ENCODE measurements around the gene RBP3. TPM values are rescaled to one million over a fixed set of nuclear protein-coding genes. Genes with fewer than 3 reads are reported as not detected.

The RBP3 gene
- total RNA-seq, 1 experiment from 2014 or later = not detected

DNA sequence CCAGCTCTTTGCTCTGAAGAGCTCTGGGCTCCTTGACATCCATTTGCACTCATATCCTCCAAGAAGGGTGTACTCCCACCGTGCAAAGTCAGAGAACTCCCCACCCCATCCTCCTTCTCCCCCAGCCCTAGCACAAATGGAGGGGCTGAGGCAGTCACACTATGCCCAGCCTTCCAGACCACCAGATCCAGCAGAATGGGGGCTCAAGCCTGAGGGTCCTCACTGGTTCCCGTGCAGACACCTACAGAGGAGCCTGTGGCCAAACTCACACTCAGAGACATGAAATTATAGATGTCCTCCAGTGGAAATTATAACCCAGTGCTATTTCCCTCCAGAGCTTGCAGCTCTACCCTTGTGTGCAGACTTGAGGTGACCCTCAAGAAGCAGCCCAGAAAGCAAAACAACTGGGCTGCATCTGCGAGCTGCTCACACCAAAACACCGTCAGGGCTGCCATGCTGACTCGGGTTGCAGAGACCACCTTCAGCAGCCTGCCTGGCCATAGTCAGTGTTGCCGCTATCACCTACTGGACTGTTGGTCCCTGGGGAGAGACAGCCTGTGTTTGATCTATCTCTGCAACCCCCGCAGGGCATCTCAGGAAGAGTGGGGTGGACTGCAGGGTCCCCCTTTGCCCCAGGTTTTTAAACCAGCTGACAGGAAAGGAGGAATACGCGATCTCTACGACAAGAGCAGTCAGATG is 28.5 kb downstream of the RBP3 start:
- Histone ChIP-seq H3K9ac (ENCODE audit: extremely low read depth, insufficient read length, low read length) (no peak overlapping the region), H3K79me2 (ENCODE audit: insufficient read depth, low read length) (no peaks in the 10 kb centered on the region), H3K14ac (ENCODE audit: insufficient read depth, low read length) (no peak overlapping the region), H3K18ac (ENCODE audit: insufficient read length, low read depth, low read length) (no peak overlapping the region), H2BK12ac (ENCODE audit: insufficient read length, low read depth, low read length) (no peak overlapping the region), H3K56ac (ENCODE audit: insufficient read length, low read depth, low read length) (no peak overlapping the region), H3T11ph (ENCODE audit: low read length) (no peak overlapping the region), H2BK20ac (ENCODE audit: low read depth, low read length, poor library complexity, severe bottlenecking) (no peak overlapping the region), H3K4ac (ENCODE audit: low read depth, low read length) (no peak overlapping the region), H3K27ac (ENCODE audit: insufficient read length, low read depth, low read length) (no peak overlapping the region), H3K27me3 (ENCODE audit: insufficient read depth, low read length) (no peaks in the 10 kb centered on the region), H4K20me1 (ENCODE audit: control insufficient read depth, insufficient read depth, insufficient read length) (no peaks in the 10 kb centered on the region), H4K8ac (replicated peaks; ENCODE audit: insufficient read length, low read depth, low read length) (no peak overlapping the region), H2BK120ac (ENCODE audit: low read depth, low read length, poor library complexity, severe bottlenecking) (no peak overlapping the region), H3K4me2 (ENCODE audit: insufficient read depth, insufficient read length, low read length) (no peak overlapping the region), H2AFZ (ENCODE audit: low read length) (no peak overlapping the region), H2BK5ac (ENCODE audit: insufficient read length, low read length) (no peak overlapping the region), H3K23ac (ENCODE audit: insufficient read length, low read depth, low read length) (no peak overlapping the region), H2BK15ac (ENCODE audit: low read depth, low read length) (no peak overlapping the region), H3K23me2 (ENCODE audit: insufficient read length, low read depth, low read length, poor library complexity, severe bottlenecking) (no peaks in the 10 kb centered on the region), H4K5ac (ENCODE audit: insufficient read length, low read depth, low read length) (no peak overlapping the region), H3K9me3 (ENCODE audit: control insufficient read depth, low read depth, low read length) (no peaks in the 10 kb centered on the region), H2AK5ac (ENCODE audit: insufficient read length, low read length) (no peak overlapping the region), H4K91ac (ENCODE audit: insufficient read length, low read depth, low read length) (no peak overlapping the region), H3K79me1 (ENCODE audit: insufficient read depth, low read depth, low read length, poor library complexity, severe bottlenecking) (no peaks in the 10 kb centered on the region), H3K4me1 (ENCODE audit: insufficient read depth, low read length) (peaks cover 6% of the 10 kb centered on the region; the same call in 1 of the 2 replicates)
- H3K27me3 Mint-ChIP-seq (ENCODE audit: low read depth) = peaks cover 23% of the 10 kb centered on the region
- no peaks in the 10 kb centered on the region for H3K36me3 Mint-ChIP-seq (ENCODE audit: insufficient read depth in 1 of 3, low read depth in 3 of 3)
- H3K27ac Mint-ChIP-seq = no peak overlapping the region
- H3K9me3 Mint-ChIP-seq = no peaks in the 10 kb centered on the region
- TF ChIP-seq, protein P1, sequence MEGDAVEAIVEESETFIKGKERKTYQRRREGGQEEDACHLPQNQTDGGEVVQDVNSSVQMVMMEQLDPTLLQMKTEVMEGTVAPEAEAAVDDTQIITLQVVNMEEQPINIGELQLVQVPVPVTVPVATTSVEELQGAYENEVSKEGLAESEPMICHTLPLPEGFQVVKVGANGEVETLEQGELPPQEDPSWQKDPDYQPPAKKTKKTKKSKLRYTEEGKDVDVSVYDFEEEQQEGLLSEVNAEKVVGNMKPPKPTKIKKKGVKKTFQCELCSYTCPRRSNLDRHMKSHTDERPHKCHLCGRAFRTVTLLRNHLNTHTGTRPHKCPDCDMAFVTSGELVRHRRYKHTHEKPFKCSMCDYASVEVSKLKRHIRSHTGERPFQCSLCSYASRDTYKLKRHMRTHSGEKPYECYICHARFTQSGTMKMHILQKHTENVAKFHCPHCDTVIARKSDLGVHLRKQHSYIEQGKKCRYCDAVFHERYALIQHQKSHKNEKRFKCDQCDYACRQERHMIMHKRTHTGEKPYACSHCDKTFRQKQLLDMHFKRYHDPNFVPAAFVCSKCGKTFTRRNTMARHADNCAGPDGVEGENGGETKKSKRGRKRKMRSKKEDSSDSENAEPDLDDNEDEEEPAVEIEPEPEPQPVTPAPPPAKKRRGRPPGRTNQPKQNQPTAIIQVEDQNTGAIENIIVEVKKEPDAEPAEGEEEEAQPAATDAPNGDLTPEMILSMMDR (conservative IDR thresholded peaks at IDR 0.05) = no peak
- no peak overlapping the region for H3K4me3 Mint-ChIP-seq
- peaks cover 21 to 31% of the 10 kb centered on the region in 2 experiments for H3K4me1 Mint-ChIP-seq
- no CpG with 5 or more reads among the region's 10 CpGs for WGBS (ENCODE audit: extremely low coverage, insufficient read length, low lambda C conversion rate)
- peak; percentile 8 for DNase-seq
